ENCODE results near the gene TMEM123.
"Not testable (repeated sequence)": the region's sequence is repeated elsewhere in the genome, so short reads cannot be mapped to it uniquely, and the experiment has no call there.

The TMEM123 gene

DNA sequence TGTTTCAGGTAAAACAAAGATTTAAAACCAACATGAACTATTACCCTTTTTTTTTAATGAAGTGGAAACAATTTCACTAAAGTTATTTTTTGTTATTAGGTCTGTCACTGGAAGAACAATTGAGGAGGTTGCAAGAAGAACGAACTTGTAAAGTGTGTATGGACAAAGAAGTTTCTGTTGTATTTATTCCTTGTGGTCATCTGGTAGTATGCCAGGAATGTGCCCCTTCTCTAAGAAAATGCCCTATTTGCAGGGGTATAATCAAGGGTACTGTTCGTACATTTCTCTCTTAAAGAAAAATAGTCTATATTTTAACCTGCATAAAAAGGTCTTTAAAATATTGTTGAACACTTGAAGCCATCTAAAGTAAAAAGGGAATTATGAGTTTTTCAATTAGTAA lies 74.7 kb downstream of the TMEM123 start:
- H3K9me3 ChIP-seq (ENCODE audit: control insufficient read depth, low read length), result no peaks in the 10 kb centered on the region
- peaks cover 41% of the 10 kb centered on the region for H3K36me3 ChIP-seq (ENCODE audit: control insufficient read depth, insufficient read depth, low read length)
- H3K4me3 ChIP-seq (ENCODE audit: insufficient read depth, low read depth, low read length, poor library complexity, severe bottlenecking), result no peak overlapping the region
- H3K27ac ChIP-seq (ENCODE audit: insufficient read depth, low read length, poor library complexity, severe bottlenecking), result no peak overlapping the region
- H3K4me1 ChIP-seq (ENCODE audit: control insufficient read depth, insufficient read depth, low read length, poor library complexity, severe bottlenecking), result peaks cover 7% of the 10 kb centered on the region
- DNase-seq, result no peak
- no peaks in the 10 kb centered on the region for H3K27me3 ChIP-seq (replicated peaks; ENCODE audit: control insufficient read depth, insufficient read depth, low read length, poor library complexity, severe bottlenecking)

DNA sequence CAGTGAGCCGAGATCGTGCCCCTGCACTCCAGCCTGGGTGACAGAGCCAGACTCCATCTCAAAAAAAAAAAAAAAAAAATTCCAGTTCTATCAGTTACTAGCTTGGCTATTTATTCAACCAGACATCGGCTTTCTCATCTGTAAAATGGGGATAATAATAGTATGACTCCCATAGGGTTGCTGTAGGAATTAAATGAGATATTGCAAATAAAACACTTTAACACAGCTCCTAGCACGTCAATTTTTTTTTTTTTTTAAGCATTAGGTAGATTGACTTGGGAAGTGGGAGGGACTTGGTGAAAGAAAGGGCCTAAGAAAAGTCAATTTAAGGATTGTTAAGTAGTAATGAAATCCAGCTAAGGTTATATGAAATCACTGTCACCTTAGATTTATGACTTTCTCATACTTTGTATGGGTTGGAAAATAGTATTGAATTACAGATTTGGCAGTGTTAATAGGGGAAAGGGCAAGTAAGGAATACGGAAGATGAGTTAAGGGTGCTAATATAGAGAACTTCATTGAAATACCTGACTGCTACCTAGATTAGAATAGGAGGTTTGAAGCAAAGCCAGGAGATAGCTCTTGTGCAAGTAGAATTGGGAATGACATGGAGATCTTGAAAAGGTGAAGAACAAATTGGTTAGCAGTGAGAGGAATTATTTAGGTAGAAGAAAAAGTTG lies 76.7 kb downstream of the TMEM123 start:
- DNase-seq, result no peak
- H3K36me3 ChIP-seq (ENCODE audit: control insufficient read depth, insufficient read depth, low read length), result peaks cover 41% of the 10 kb centered on the region

DNA sequence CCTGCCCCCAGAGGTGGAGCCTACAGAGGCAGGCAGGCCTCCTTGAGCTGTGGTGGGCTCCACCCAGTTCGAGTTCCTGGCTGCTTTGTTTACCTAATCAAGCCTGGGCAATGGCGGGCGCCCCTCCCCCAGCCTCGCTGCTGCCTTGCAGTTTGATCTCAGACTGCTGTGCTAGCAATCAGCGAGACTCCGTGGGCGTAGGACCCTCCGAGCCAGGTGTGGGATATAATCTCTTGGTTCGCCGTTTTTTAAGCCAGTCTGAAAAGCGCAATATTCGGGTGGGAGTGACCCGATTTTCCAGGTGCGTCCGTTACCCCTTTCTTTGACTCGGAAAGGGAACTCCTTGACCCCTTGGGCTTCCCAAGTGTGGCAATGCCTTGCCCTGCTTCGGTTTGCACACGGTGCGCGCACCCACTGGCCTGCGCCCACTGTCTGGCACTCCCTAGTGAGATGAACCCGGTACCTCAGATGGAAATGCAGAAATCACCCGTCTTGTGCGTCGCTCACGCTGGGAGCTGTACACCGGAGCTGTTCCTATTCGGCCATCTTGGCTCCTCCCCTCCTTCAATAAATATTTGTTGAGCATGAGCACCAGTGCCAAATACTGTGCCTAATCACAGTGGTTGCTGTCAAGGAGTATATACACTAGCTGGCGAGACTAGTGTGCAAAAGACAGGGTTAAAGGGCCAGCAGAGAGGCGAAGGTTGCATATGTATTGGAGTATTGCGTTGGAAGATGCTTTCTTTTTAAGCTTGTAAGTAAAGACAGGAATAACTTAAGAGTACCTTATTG lies 77.7 kb downstream of the TMEM123 start:
- not testable (repeated sequence) for H3K27me3 ChIP-seq (replicated peaks; ENCODE audit: control insufficient read depth, insufficient read depth, low read length, poor library complexity, severe bottlenecking); H3K9me3 ChIP-seq (ENCODE audit: control insufficient read depth, low read length); H3K4me1 ChIP-seq (ENCODE audit: control insufficient read depth, insufficient read depth, low read length, poor library complexity, severe bottlenecking); DNase-seq; H3K4me3 ChIP-seq (ENCODE audit: insufficient read depth, low read depth, low read length, poor library complexity, severe bottlenecking); H3K27ac ChIP-seq (ENCODE audit: insufficient read depth, low read length, poor library complexity, severe bottlenecking)
- H3K36me3 ChIP-seq (ENCODE audit: control insufficient read depth, insufficient read depth, low read length), result peaks cover 32% of the 10 kb centered on the region

More for the DNA sequence above, 76.7 kb downstream of the TMEM123 start:
- H3K9me3 ChIP-seq (ENCODE audit: control insufficient read depth, low read length), result no peaks in the 10 kb centered on the region
- H3K4me3 ChIP-seq (ENCODE audit: insufficient read depth, low read depth, low read length, poor library complexity, severe bottlenecking), result no peak overlapping the region
- no peak overlapping the region for H3K27ac ChIP-seq (ENCODE audit: insufficient read depth, low read length, poor library complexity, severe bottlenecking)
- H3K4me1 ChIP-seq (ENCODE audit: control insufficient read depth, insufficient read depth, low read length, poor library complexity, severe bottlenecking), result peaks cover 6% of the 10 kb centered on the region
- no peaks in the 10 kb centered on the region for H3K27me3 ChIP-seq (replicated peaks; ENCODE audit: control insufficient read depth, insufficient read depth, low read length, poor library complexity, severe bottlenecking)

DNA sequence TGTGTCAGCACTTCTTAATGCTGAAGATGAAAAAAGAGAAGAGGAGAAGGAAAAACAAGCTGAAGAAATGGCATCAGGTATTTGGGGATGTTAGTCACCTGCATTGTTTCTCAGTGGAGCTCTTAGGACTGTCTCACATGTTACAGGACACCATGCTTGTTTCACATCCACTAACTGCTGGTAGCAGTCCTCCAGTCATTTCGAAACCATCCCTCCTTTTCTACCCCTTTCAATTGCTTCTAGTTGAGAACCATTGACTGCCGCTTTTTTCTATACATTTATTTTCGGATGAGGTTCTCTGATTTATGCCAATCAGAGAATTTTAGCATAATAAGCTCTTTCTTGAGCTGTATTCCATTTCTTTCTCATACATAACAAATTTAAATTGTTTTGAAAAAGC lies 84.1 kb downstream of the TMEM123 start:
- Histone ChIP-seq H3K27ac (ENCODE audit: insufficient read depth, low read length, poor library complexity, severe bottlenecking) (no peak overlapping the region), H3K4me1 (ENCODE audit: control insufficient read depth, insufficient read depth, low read length, poor library complexity, severe bottlenecking) (peaks cover 3% of the 10 kb centered on the region), H3K27me3 (replicated peaks; ENCODE audit: control insufficient read depth, insufficient read depth, low read length, poor library complexity, severe bottlenecking) (no peaks in the 10 kb centered on the region), H3K4me3 (ENCODE audit: insufficient read depth, low read depth, low read length, poor library complexity, severe bottlenecking) (no peak overlapping the region), H3K9me3 (ENCODE audit: control insufficient read depth, low read length) (no peaks in the 10 kb centered on the region), H3K36me3 (ENCODE audit: control insufficient read depth, insufficient read depth, low read length) (peaks cover 27% of the 10 kb centered on the region)
- DNase-seq, result no peak

DNA sequence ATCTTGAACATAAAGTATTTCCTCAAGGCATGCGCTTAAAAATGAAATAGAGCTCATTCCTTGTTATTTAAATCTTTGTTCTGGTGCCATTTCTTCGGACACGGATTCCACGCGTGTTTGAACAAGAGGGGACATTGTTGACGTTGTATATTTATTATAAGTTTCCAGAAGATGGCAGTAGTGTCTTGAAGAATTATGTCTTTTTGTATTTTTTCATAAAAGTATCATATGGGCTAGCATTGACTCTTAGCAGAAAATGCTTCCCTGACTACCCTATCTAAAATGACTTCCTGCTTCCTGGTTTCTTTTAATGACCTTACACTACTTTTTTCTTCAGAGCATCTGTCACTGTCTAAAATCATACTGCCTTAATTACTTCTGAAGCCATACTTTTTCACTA lies 85.2 kb downstream of the TMEM123 start:
- no peak for DNase-seq
- Histone ChIP-seq H3K4me1 (ENCODE audit: control insufficient read depth, insufficient read depth, low read length, poor library complexity, severe bottlenecking) (peaks cover 3% of the 10 kb centered on the region), H3K27ac (ENCODE audit: insufficient read depth, low read length, poor library complexity, severe bottlenecking) (no peak overlapping the region), H3K4me3 (ENCODE audit: insufficient read depth, low read depth, low read length, poor library complexity, severe bottlenecking) (no peak overlapping the region), H3K9me3 (ENCODE audit: control insufficient read depth, low read length) (no peaks in the 10 kb centered on the region), H3K36me3 (ENCODE audit: control insufficient read depth, insufficient read depth, low read length) (peaks cover 34% of the 10 kb centered on the region), H3K27me3 (replicated peaks; ENCODE audit: control insufficient read depth, insufficient read depth, low read length, poor library complexity, severe bottlenecking) (no peaks in the 10 kb centered on the region)

DNA sequence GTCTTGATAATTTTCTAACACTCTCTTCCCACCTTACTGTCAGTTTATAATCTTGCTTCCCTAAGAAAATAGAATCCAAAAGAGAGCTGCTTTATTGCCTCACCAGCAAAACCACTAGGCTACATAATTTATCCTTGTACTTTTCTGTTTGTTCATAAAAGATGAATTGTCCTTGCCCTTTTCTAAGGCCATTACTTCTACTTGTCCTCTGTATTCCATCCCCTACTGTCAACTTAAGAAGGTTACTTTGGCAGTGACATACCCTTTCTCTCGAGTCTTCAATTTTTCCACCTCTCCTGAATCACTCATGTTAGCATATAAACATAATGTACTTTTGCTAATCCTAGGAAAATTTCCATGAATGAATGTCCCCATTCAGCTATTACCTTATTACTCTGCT lies 87.6 kb downstream of the TMEM123 start:
- Histone ChIP-seq H3K36me3 (ENCODE audit: control insufficient read depth, insufficient read depth, low read length) (peaks cover 34% of the 10 kb centered on the region), H3K9me3 (ENCODE audit: control insufficient read depth, low read length) (no peaks in the 10 kb centered on the region), H3K4me3 (ENCODE audit: insufficient read depth, low read depth, low read length, poor library complexity, severe bottlenecking) (no peak overlapping the region), H3K4me1 (ENCODE audit: control insufficient read depth, insufficient read depth, low read length, poor library complexity, severe bottlenecking) (peaks cover 13% of the 10 kb centered on the region), H3K27ac (ENCODE audit: insufficient read depth, low read length, poor library complexity, severe bottlenecking) (no peak overlapping the region), H3K27me3 (replicated peaks; ENCODE audit: control insufficient read depth, insufficient read depth, low read length, poor library complexity, severe bottlenecking) (no peaks in the 10 kb centered on the region)
- DNase-seq, result no peak

DNA sequence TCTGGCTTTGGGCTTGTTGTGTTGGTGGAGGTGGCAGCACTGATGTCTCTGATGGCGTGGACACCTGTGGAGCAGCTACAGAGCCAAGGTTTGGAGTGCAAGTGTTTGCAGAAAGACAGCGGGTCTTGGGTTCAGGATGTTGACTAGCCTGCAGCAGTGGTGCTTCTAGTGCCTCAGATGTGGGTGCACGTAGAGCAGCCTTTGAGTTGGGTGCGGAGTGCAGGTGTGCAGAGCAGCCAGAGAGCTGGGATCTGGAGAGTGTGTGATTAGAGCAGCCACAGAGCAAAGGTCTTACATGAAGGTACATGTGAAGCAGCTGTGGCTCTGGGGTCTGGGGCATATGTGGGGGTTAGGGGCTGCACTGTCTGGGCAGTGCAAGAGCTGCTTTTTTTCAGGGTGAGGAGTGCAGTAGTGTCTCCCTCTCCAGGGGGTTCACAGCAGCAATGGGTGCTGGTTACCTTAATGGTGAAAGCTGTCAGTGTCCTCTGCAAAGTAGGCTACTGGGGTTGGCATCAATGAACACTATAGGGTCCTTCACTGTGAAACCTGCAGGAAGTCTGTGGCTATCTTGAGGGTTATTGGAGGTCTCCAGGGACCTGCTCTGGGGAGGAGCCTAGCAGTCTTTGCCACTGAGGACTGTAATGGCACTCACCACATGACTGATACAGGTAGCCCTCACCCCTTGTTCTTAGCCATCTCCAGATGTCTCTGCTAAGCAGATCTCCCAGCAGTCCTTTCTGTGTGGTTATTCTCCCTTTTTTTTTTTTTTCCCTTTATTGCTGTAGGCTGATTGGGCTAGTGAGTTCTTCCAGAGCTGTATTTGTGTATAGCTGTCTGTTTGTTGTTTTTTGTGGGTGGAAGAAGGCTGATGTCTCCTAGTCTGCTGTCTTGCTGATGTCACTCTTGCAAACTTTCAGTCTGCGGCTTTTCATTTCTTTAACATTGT lies 91.2 kb downstream of the TMEM123 start:
- DNase-seq, result peak in 1 of 3 donors; percentile 33
- Histone ChIP-seq H3K27me3 (replicated peaks; ENCODE audit: control insufficient read depth, insufficient read depth, low read length, poor library complexity, severe bottlenecking) (no peaks in the 10 kb centered on the region), H3K27ac (ENCODE audit: insufficient read depth, low read length, poor library complexity, severe bottlenecking) (peak overlapping the region; percentile 63), H3K36me3 (ENCODE audit: control insufficient read depth, insufficient read depth, low read length) (peaks cover 30% of the 10 kb centered on the region), H3K9me3 (ENCODE audit: control insufficient read depth, low read length) (no peaks in the 10 kb centered on the region), H3K4me3 (ENCODE audit: insufficient read depth, low read depth, low read length, poor library complexity, severe bottlenecking) (peak overlapping the region; percentile 22), H3K4me1 (ENCODE audit: control insufficient read depth, insufficient read depth, low read length, poor library complexity, severe bottlenecking) (peaks cover 10% of the 10 kb centered on the region)

DNA sequence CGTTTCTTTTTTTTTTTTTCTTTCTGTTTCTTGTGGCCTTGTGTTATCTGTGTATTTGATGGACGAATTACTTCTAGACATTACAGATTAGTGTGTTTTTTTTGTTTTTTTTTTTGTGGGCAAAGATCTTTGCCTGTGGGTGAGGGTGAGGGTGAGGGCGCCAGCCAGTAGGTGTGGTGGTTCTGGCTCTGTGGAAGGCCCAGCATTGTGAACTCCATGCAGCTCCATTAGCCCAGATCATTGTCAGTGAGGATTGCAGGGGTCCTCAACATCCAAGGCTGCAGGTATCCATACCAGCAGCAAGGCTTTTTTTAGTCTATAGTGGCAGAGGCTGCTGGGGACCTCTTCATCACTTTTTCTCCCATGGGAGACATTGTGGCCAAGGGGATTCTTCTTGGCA lies 91.9 kb downstream of the TMEM123 start:
- peaks cover 25% of the 10 kb centered on the region for H3K36me3 ChIP-seq (ENCODE audit: control insufficient read depth, insufficient read depth, low read length)
- peak in 1 of 3 donors; percentile 32 for DNase-seq
- peak overlapping the region; percentile 63 for H3K27ac ChIP-seq (ENCODE audit: insufficient read depth, low read length, poor library complexity, severe bottlenecking)

DNA sequence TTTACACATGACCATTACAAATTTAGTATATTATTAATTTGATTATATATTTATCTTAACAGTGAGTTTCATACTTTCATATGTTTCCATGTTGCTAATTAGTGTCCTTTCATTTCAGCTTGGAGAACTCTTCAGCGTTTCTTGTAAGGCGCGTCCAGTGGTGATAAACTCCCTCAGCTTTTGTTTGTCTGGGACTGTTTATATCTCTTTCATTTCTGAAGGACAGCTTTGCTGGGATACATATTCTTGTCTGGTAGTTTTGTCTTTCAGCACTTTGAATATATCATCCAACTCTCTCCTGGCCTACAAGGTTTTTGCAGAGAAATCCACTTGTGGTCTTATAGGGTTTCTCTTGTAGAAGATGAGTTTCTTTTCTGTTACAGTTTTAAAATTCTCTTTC lies 93.2 kb downstream of the TMEM123 start:
- no peak for DNase-seq
- no peaks in the 10 kb centered on the region for H3K27me3 ChIP-seq (replicated peaks; ENCODE audit: control insufficient read depth, insufficient read depth, low read length, poor library complexity, severe bottlenecking)
- no peak overlapping the region for H3K4me3 ChIP-seq (ENCODE audit: insufficient read depth, low read depth, low read length, poor library complexity, severe bottlenecking)
- peaks cover 17% of the 10 kb centered on the region for H3K36me3 ChIP-seq (ENCODE audit: control insufficient read depth, insufficient read depth, low read length)
- no peak overlapping the region for H3K27ac ChIP-seq (ENCODE audit: insufficient read depth, low read length, poor library complexity, severe bottlenecking)
- H3K4me1 ChIP-seq (ENCODE audit: control insufficient read depth, insufficient read depth, low read length, poor library complexity, severe bottlenecking), result peaks cover 10% of the 10 kb centered on the region
- no peaks in the 10 kb centered on the region for H3K9me3 ChIP-seq (ENCODE audit: control insufficient read depth, low read length)

More for the DNA sequence above, 91.9 kb downstream of the TMEM123 start:
- no peak overlapping the region for H3K4me3 ChIP-seq (ENCODE audit: insufficient read depth, low read depth, low read length, poor library complexity, severe bottlenecking)
- H3K9me3 ChIP-seq (ENCODE audit: control insufficient read depth, low read length), result no peaks in the 10 kb centered on the region
- H3K4me1 ChIP-seq (ENCODE audit: control insufficient read depth, insufficient read depth, low read length, poor library complexity, severe bottlenecking), result peaks cover 10% of the 10 kb centered on the region
- H3K27me3 ChIP-seq (replicated peaks; ENCODE audit: control insufficient read depth, insufficient read depth, low read length, poor library complexity, severe bottlenecking), result no peaks in the 10 kb centered on the region

Measured in effector memory CD4-positive, alpha-beta T cell (primary cell).